GM19239 (cell line): Measurements from ENCODE around the gene FOXN3.

Experiments
- DNase-seq: peaks from one replicate; pipeline ENCODE4 v3.0.0; 2011; ENCODE audit warnings: low spot score; ENCODE audit not compliant: insufficient read length
- FAIRE-seq: peaks from 2 replicates; lab custom pipeline; 2011; peaks lifted over from hg19 to GRCh38; lab: Jason Lieb, UNC

Gene FOXN3

DNA sequence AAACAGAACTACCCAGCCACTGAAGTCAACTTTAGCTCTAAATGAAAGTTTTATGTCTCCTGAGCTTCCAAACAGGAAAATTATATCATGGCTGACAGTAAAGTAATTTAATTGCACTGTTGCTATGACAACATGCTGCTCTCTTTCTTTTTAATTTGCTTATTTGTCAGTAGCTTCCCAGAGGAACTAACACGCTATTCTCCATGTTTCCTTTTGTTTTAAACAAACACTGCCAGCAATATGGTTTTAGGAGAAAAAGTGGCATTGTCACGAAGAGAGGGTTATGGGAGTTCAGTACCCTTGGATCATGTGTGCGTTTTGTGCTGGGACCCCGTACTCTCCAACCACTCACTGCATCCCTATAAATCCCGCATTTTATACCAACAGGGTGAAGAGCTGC lies 1.9 kb downstream of the FOXN3 start:
- FAIRE-seq (peak; percentile 33), DNase-seq (no peak)

- DNase-seq (no peak), FAIRE-seq (no peak)
Observed at GRCh38 chr14:89411976-89412375, 5.1 kb downstream of the FOXN3 start.

GRCh38 chr14:89409961-89410360 lies 7.1 kb downstream of the FOXN3 start:
- DNase-seq (no peak), FAIRE-seq (peak; percentile 73)

DNA sequence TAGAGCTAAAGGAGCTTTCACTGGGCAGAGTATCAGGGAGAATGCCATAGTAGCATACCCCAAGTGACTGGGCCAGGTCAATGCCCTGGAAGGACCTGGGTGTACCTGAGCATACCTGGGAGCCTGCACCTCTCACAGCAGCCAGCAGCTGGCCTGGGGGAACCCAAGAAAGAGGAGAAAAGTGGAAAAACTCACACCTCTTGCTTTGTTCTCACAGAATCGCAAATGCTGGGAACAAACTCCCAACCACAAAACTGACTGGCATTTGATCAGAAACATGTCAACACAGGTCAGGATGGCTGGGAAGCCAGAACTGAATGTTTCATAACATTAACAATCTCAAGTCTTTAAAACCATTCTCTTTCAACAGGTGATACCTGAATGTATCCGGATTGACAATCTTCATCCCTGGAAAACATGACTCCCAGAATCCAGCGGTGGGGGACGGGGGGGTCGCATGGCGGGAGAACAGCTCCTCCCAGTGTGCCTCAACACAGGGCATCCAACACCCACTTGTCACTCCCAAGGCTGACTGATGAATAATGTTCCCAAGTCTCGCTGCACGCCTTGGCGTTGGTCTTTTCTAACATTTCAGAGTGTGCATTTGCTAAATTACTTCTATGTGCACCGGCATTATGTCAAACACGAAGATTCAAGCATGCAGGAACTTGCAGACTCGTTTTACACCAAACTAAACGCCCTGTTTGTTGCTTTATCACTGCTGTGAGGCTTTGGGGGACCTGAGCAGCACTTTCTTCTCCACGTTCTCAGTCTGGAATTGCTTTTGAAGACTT lies 7.9 kb downstream of the FOXN3 start:
- DNase-seq (no peak), FAIRE-seq (peak; percentile 70)

GRCh38 chr14:89407856-89408255 lies 9.2 kb downstream of the FOXN3 start:
- FAIRE-seq (no peak), DNase-seq (no peak)

DNA sequence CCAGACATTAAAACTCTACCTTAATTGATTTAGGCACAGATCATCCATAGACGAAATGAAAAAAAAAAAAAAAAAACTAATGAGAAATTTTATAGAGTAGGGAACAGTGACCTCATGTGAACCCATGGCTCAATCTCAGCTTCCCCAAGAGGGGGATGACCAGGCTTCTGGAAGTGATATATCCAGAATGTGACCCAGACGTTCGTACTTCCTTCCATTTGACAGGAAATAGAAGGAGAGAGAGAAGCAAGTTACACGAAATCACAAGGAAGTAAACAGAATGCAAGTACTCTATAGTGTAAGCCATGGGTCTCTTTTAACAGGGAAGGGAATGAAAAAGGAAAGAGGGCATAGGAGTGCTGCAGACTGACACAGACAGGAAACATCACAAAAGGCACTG lies 10.1 kb downstream of the FOXN3 start:
- FAIRE-seq (no peak), DNase-seq (no peak)

- DNase-seq (no peak), FAIRE-seq (no peak)
Observed at GRCh38 chr14:89406361-89406760, 10.7 kb downstream of the FOXN3 start.

DNA sequence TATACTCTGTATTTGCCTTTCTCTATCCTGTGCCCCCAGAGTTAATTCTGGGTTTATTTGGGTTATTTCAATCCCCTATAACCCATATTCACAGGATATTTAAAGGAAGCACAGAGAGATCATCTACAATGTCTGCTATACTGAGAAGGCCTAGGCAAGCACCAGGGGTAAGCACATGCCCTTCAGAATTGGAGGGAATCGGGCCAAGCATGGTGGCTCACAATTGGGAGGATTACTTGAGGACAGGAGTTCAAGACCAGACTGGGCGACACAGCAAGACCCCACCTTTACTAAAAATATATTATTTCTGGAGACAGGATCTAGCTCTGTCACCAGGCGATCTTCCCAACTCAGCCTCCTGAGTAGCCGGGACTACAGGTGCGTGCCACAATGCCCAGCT lies 11.3 kb downstream of the FOXN3 start:
- DNase-seq (no peak), FAIRE-seq (no peak)

- DNase-seq (no peak), FAIRE-seq (no peak)
Observed at GRCh38 chr14:89402363-89402762, 14.7 kb downstream of the FOXN3 start.

- DNase-seq, result no peak
- FAIRE-seq, result peak; percentile 78
Observed at GRCh38 chr14:89401761-89402160, 15.3 kb downstream of the FOXN3 start.

DNA sequence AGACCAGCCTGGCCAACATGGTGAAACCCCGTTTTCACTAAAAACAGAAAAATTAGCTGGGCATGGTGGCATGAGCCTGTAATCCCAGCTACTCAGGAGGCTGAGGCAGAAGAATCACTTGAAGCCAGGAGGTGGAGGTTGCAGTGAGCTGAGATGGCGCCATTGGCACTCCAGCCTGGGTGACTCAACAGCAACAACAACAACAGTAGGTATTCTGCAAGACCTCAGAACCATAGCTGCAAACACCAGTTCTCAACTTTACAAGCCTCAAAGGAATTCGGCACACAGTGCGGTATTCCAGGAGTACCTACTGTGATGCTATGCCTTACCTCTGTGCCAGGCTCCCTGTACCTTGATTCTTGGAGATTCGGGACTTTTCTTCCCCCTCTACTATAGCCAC lies 15.8 kb downstream of the FOXN3 start:
- no peak for DNase-seq
- FAIRE-seq, result no peak

DNA sequence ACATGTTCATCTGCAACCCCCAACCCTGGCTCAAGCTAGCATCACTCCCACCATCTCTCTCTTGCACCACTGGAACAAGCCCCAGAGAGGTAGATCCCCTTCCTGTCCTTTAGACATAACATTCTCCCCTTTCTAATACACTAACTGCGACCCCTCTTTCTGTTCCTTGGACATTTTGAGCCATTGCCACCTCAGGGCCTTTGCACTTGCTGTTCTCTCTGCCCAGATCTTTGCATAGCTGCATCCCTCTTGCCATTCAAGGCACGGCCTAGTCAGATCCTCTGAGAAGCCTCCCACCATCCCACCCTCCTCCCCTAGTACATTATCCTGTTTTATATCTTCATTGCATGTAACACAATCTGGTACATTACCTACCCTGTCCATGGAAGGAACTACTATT lies 16.5 kb downstream of the FOXN3 start:
- DNase-seq (no peak), FAIRE-seq (no peak)

DNA sequence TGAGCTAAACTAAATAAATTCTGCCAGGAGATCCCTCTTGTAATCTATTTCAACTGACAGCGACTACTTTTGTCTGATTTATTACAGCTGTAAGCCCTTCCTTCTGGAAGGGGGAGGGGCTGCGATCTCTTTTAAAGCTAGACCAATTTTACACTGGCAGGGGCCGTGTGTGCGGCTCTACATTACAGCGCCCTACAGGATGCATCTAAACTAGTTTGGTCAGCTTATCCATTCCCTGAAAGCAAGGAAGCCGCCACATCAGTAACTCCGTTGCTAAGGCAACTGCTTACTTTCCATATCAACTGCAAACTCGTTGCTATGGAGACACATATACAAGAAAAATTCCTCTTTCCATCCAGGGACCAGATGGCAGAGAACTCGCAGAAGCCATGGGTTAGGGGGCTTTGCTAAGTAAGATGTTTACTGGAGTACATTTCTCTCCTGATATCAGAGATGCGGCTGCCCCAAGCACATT lies 17.4 kb downstream of the FOXN3 start:
- no peak for DNase-seq
- no peak for FAIRE-seq

DNA sequence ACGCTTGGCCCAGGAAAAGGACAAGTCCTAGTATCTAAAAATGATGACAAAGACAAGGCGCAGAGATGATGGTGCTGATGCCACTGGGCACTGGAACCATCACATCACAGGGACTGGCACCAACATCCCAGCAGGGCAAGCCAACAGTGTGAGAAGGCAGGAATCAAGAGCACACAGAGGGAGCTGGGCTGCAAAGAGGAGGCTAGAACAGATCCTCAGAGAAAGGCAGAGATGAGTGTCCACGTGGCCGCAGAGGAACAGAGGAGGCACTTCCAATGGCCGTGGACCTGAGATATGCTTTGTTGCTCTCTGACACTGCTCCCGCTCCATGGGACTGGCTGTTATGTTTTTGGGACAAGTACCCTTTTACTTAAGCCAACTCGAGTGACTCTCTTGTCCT lies 17.9 kb downstream of the FOXN3 start:
- DNase-seq (no peak), FAIRE-seq (no peak)

DNA sequence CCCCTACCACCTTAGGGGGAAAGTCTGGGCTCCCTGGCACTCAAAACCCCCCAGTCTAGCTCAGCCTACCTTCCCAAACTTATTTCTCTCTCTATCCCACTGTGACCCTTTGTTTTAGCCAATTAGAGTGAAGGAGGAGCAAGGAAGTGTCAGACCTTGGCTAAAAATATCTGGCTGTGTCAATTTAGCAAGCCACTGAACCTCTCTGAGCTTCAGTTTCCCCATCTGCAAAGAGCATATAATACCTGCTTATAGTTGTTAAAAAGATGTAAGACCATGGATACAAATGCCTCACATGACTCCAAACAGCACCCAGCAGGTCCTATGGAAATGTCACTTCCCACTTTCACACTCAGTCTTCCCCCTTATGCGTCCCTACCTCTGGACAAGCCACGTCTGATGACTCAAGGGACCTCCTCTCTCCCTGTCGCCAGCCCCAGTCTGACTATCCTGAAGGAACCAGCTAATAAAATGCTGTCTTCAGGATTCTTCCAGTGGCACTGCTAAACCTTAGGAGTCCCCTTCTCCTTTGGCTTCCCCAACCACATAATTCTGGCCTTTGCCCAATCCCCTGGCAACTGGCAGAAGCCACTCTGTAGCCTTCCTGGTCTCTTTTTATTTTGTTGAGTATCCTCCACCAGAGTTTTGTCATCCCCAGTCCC lies 19.3 kb downstream of the FOXN3 start:
- FAIRE-seq (no peak), DNase-seq (no peak)

- FAIRE-seq (no peak), DNase-seq (no peak)
Observed at GRCh38 chr14:89394972-89395371, 22.1 kb downstream of the FOXN3 start.

DNA sequence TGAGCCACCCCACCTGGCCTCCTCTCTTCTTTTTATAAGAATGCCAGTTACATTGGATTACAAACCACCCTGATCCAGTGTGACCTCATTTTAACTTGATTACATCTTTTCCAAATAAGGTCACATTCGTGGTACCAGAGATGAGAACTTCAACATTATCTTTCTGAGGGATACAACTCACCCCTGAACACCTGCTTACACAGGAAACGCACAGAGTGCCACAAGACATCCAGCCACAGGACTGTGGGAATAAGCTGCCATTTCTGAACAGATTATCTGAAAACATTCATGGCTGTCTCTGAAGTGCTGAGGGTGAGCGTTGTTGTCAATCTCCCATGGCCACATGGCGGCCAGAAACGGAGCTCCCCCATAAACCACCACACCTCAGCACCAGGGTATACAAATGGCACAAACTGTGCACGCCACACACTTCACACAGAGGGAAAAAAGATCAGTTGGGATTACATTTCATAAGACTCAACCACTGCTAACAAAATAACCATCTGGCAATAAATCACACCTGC lies 23.7 kb downstream of the FOXN3 start:
- no peak for DNase-seq

DNA sequence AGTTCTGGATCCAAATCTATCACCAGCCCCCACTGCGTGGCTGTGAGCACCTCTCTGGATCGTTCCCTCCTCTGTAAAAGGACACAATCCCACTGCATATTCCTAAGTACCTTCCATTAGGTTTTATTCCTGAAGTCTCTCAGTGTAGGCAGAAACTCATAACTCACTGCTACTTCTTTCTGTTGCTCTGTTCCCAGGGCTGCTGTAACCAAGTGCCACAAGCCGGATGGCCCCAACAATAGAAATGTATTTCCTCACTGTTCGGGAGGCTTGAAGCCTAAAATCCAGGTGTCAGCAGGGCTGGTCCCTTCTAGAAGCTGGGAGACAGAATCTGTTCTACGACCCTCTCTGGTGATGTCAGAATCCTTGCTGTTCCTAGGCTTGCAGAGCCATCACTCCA lies 24.9 kb downstream of the FOXN3 start:
- no peak for DNase-seq
- no peak for FAIRE-seq

More for the DNA sequence above, 23.7 kb downstream of the FOXN3 start:
- FAIRE-seq, result no peak

DNA sequence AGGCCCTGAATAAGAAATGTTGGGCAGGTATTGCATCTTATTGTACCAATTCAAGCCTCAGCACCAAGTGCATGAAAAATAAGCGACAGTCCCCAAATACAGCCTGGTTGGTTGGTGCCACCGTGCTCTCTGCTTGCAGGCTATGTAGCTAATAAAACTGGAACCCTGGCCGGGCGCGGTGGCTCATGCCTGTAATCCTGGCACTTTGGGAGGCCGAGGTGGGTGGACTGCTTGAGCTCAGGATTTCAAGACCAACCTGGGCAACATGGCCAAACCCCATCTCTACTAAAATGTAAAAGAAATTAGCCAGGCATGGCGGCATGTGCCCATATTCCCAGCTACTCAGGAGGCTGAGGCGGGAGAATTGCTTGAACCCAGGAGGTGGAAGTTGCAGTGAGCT lies 25.5 kb downstream of the FOXN3 start:
- FAIRE-seq (no peak), DNase-seq (no peak)

- DNase-seq (no peak), FAIRE-seq (no peak)
Observed at GRCh38 chr14:89391123-89391522, 25.9 kb downstream of the FOXN3 start.

DNA sequence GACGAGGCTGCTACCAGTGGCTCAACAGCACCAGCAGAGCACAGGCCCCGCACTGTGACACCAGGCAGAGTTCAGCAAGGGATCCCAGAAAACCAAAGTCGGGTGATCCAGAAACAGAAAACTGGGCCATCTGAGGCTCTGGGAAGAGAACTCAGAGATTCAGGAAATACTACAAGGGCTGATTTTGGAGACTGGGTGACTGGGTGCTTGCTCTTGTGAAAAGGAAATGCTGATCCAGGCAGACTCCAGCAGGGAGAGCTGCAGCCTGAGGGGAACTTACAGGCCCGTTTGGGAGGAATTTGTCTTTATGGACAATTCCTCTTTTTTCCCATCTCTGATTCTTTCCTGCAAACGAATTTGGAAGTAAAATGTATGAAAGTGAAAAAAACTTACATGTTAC lies 28.2 kb downstream of the FOXN3 start:
- DNase-seq (no peak), FAIRE-seq (no peak)
